ENCODE measurements around the gene SNX6.

- TF ChIP-seq POLR2A (IDR thresholded peaks at IDR 0.05; ENCODE audit: low read depth, low read length) (no peak), EZH2 (IDR thresholded peaks at IDR 0.05; ENCODE audit: borderline replicate concordance, low read depth, low read length, severe bottlenecking) (no peak), POLR2AphosphoS5 (IDR thresholded peaks at IDR 0.05; ENCODE audit: insufficient read depth, low read depth, low read length) (no peak), CTCF (IDR thresholded peaks at IDR 0.05; ENCODE audit: extremely low read depth in 1 of 2, insufficient read depth in 1 of 2, low read depth in 1 of 2, low read length in 2 of 2) (no peak), MAX (IDR thresholded peaks at IDR 0.05; ENCODE audit: insufficient read depth, insufficient read length) (no peak), JUN (IDR thresholded peaks at IDR 0.05; ENCODE audit: borderline replicate concordance, insufficient read depth, insufficient read length, low read depth) (no peak), GATA2 (IDR thresholded peaks at IDR 0.05; ENCODE audit: insufficient read depth, insufficient read length, low read depth, low read length) (no peak)
Measured at GRCh38 chr14:34538871-34539406, 91.0 kb downstream of the SNX6 start.

Measured in endothelial cell of umbilical vein (primary cell).